Measurements from ENCODE around the gene TMF1. TPM values are rescaled to one million over a fixed set of nuclear protein-coding genes. Genes with fewer than 3 reads are reported as not detected.

The TMF1 gene
- total RNA-seq, 6 experiments from 2014 or later = 7.9 to 15.4 (median 11.5) TPM

DNA sequence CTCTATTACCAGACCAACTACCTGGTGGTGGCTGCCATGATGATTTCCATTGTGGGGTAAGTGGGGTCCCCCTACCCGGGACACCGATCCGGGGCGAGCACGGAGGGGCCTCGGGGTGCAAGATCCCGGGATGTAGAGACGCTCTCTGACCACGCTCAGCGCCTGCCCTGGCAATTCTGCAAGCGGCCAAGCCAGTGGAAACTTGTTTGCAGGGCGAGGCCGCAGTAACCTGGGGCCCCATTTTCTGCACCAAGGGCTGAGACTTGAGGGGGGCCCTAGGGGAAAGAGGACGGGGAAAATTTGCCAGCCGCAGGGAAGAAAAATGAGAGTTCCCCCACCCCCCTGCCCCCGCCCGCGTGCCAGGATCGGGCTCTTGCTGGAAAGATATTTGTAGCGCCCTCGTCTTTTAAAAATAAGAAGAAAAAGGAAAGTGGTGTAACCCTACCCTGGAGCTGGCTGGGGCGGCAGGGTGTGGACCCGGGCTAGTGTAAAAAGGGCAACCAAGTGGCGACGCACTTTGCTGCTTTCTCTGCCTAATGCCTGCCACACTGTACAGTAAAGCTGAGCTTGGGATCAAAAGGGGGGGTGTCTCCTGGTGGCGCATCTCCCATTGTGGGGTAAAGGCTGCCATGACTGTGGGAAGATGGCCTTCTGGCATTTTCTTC is 33.2 kb upstream of the TMF1 start:
- no peaks in the 10 kb centered on the region for H3K27me3 ChIP-seq
- no peaks in the 10 kb centered on the region for H3K9me3 ChIP-seq
- DNase-seq = peak; percentile 33 to 64 (median 60)
- H3K36me3 ChIP-seq = no peaks in the 10 kb centered on the region
- TF ChIP-seq POLR2A (IDR thresholded peaks at IDR 0.05) = no peak
- TF ChIP-seq, protein P1, sequence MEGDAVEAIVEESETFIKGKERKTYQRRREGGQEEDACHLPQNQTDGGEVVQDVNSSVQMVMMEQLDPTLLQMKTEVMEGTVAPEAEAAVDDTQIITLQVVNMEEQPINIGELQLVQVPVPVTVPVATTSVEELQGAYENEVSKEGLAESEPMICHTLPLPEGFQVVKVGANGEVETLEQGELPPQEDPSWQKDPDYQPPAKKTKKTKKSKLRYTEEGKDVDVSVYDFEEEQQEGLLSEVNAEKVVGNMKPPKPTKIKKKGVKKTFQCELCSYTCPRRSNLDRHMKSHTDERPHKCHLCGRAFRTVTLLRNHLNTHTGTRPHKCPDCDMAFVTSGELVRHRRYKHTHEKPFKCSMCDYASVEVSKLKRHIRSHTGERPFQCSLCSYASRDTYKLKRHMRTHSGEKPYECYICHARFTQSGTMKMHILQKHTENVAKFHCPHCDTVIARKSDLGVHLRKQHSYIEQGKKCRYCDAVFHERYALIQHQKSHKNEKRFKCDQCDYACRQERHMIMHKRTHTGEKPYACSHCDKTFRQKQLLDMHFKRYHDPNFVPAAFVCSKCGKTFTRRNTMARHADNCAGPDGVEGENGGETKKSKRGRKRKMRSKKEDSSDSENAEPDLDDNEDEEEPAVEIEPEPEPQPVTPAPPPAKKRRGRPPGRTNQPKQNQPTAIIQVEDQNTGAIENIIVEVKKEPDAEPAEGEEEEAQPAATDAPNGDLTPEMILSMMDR (IDR thresholded peaks at IDR 0.05) = no peak
- peak overlapping the region; percentile 71 to 98 (median 87) for H3K4me3 ChIP-seq
- intact Hi-C loops (cut with DNase I) = no loop called here
- ATAC-seq = peak; percentile 37 to 61 (median 48)
- 0% methylated on average over 15 of the region's 26 CpGs for WGBS (ENCODE audit: insufficient coverage, low coverage, low lambda C conversion rate, missing lambda C conversion rate)
- peak overlapping the region; percentile 88 to 93 (median 89) for H3K27ac ChIP-seq
- peaks cover 0 to 44% (median 16%) of the 10 kb centered on the region in 4 donors for H3K4me1 ChIP-seq

DNA sequence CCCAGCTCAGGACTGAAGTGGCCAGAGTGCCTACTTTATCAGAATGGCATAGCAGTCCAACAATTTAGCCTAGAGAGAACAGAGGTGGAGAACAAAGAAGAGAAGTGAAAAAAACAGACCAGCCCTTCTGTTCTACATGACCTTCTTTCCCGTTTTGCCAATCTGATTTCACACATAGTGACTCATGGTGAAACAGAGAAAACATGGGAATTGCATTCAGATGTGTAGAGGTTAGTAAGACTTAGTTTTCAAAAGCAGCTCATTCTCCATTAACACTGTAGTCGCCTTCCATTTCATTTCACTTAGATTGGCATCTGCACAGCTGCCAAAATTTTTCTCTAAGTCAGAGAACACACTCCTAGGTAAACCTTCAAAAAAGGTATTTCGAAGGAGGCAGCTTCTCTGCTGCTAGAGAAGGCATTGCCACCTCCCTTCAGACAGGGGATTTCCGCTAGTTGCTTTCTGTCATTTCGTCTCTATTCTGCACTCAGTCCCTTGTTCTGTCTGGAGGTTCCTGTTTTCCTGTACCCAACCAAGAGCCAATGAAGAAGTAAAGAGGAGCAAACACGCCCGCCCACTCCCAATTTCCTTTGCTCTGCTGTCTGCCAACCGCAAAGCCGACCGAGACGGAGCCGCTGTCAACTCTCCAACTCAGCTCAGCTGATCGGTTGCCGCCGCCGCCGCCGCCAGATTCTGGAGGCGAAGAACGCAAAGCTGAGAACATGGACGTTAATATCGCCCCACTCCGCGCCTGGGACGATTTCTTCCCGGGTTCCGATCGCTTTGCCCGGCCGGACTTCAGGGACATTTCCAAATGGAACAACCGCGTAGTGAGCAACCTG is 32.4 kb upstream of the TMF1 start, which contains the start of gene ARL6IP5:
Gene ARL6IP5, plus strand, starts transcription at position 612 of the 842 bp plus-strand sequence. Its CDS starts 111 bp downstream, at position 723.
- TF ChIP-seq, protein P1 (IDR thresholded peaks at IDR 0.05) = no peak
- TF ChIP-seq POLR2A (IDR thresholded peaks at IDR 0.05) = peak; percentile 65
- DNase-seq (peak; percentile 94 to 95 (median 95)), ATAC-seq (peak; percentile 73 to 83 (median 80))
- H3K9me3 ChIP-seq = no peaks in the 10 kb centered on the region
- peaks cover 0 to 42% (median 13%) of the 10 kb centered on the region in 4 donors for H3K4me1 ChIP-seq
- peak within 1 kb of the TSS; percentile 88 to 93 (median 89) for H3K27ac ChIP-seq
- WGBS (ENCODE audit: insufficient coverage, low coverage, low lambda C conversion rate, missing lambda C conversion rate) = 1% methylated on average over 29 of the region's 32 CpGs
- intact Hi-C loops (cut with DNase I) = no loop called here
- H3K4me3 ChIP-seq = peak within 1 kb of the TSS; percentile 71 to 98 (median 87)
- H3K36me3 ChIP-seq = no peaks in the 10 kb centered on the region
- H3K27me3 ChIP-seq = no peaks in the 10 kb centered on the region

DNA sequence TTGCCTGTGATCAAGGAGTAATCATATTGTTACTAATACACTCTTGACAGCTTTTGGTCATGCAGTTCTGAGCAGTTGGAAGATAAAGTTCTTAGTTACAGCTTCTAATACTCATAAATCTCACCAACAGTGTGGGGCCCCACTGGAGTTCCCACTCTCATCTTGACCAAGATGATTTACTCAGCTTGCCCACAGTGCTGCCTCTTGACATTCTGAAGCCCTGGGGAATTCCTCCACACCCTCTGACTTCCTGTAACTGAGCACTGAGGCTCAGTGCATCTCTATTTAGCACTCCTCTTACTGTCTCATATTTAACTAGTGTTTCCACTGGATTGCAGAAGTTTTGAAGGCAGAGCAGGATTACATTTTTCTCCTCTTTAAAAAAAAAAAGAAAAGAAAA is 30.7 kb upstream of the TMF1 start:
- Histone ChIP-seq H3K27ac (peak overlapping the region in 1 of 3 donors; percentile 35), H3K36me3 (no peaks in the 10 kb centered on the region), H3K9me3 (no peaks in the 10 kb centered on the region), H3K4me3 (no peak overlapping the region), H3K4me1 (peaks cover 0 to 49% (median 12%) of the 10 kb centered on the region in 4 donors), H3K27me3 (no peaks in the 10 kb centered on the region)
- TF ChIP-seq, protein P1 (IDR thresholded peaks at IDR 0.05) = no peak
- no peak for TF ChIP-seq POLR2A (IDR thresholded peaks at IDR 0.05)
- DNase-seq = no peak
- intact Hi-C loops (cut with DNase I) = no loop called here
- peak in 1 of 4 donors; percentile 3 for ATAC-seq

DNA sequence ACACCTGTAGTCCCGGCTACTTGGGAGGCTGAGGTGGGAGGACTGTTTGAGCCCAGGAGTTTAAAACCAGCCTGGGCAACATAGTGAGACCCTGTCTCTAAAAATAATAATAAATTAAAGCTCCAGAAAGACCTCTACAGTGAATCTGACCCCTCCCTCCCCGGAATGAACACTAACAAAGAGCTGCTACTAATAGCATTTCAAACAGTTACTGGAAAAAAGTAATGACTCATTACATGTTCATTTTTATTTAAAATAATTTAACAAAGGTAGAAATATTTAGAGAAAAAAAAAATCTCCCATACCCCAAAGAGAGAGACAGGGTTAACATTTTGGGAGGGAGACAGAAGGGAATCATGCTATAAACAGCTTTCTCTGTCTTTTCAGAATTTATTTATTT is 30.2 kb upstream of the TMF1 start:
- Histone ChIP-seq H3K9me3 (no peaks in the 10 kb centered on the region), H3K27ac (peak overlapping the region in 1 of 3 donors; percentile 35), H3K27me3 (no peaks in the 10 kb centered on the region), H3K4me1 (peaks cover 0 to 45% (median 12%) of the 10 kb centered on the region in 4 donors), H3K36me3 (no peaks in the 10 kb centered on the region), H3K4me3 (no peak overlapping the region)
- TF ChIP-seq POLR2A (IDR thresholded peaks at IDR 0.05) = no peak
- TF ChIP-seq, protein P1 (IDR thresholded peaks at IDR 0.05) = no peak
- intact Hi-C loops (cut with DNase I) = no loop called here
- 58% methylated on average over 1 of the region's 2 CpGs for WGBS (ENCODE audit: insufficient coverage, low coverage, low lambda C conversion rate, missing lambda C conversion rate)
- DNase-seq (no peak), ATAC-seq (no peak)
